ENCODE data around the gene PKD1L1.

PKD1L1 gene

GRCh38 chr7:47725031-47725780, 223.1 kb downstream of the PKD1L1 start:
- DNase-seq: peak; percentile 79

Measured in NCI-H226 (cell line).